ENCODE data around the gene HSPA6.
A peak's percentile ranks its signal among the peaks of the same experiment; 100 is the strongest.
"Not testable (repeated sequence)": the region's sequence is repeated elsewhere in the genome, so short reads cannot be mapped to it uniquely, and the experiment has no call there.

HSPA6 gene

GRCh38 chr1:161505686-161506085, 18.7 kb upstream of the HSPA6 start:
- no peak for DNase-seq

GRCh38 chr1:161506336-161507223, 17.8 kb upstream of the HSPA6 start:
- no peak for DNase-seq

- DNase-seq: peak; percentile 24
Measured at GRCh38 chr1:161510477-161510876, 13.9 kb upstream of the HSPA6 start.

GRCh38 chr1:161511018-161511755, 13.2 kb upstream of the HSPA6 start:
- no peak for DNase-seq

GRCh38 chr1:161511756-161512060, 12.6 kb upstream of the HSPA6 start:
- no peak for DNase-seq

GRCh38 chr1:161512636-161513447, 11.5 kb upstream of the HSPA6 start:
- not testable (repeated sequence) for DNase-seq

GRCh38 chr1:161513448-161513780, 10.9 kb upstream of the HSPA6 start:
- DNase-seq: not testable (repeated sequence)

- DNase-seq: not testable (repeated sequence)
Measured at GRCh38 chr1:161513953-161514352, 10.4 kb upstream of the HSPA6 start.

GRCh38 chr1:161523041-161523816, 1.1 kb upstream of the HSPA6 start:
- DNase-seq: not testable (repeated sequence)

GRCh38 chr1:161524742-161525291, 477 bp downstream of the HSPA6 start:
- DNase-seq: not testable (repeated sequence)

- DNase-seq: not testable (repeated sequence)
Measured at GRCh38 chr1:161525321-161525720, 981 bp downstream of the HSPA6 start.

- DNase-seq: not testable (repeated sequence)
Measured at GRCh38 chr1:161525918-161526317, 1.6 kb downstream of the HSPA6 start.

GRCh38 chr1:161528550-161528949, 4.2 kb downstream of the HSPA6 start:
- DNase-seq: not testable (repeated sequence)

- not testable (repeated sequence) for DNase-seq
Measured at GRCh38 chr1:161529463-161530104, 5.2 kb downstream of the HSPA6 start.

GRCh38 chr1:161530158-161530557, 5.8 kb downstream of the HSPA6 start:
- peak; percentile 85 for DNase-seq

- peak; percentile 95 for DNase-seq
Measured at GRCh38 chr1:161530671-161531641, 6.6 kb downstream of the HSPA6 start.

- DNase-seq: no peak
Measured at GRCh38 chr1:161531986-161532643, 7.8 kb downstream of the HSPA6 start.

GRCh38 chr1:161532644-161533567, 8.6 kb downstream of the HSPA6 start:
- not testable (repeated sequence) for DNase-seq

Data from activated CD4-positive, alpha-beta T cell treated with anti-CD3 and anti-CD28 coated beads, Interleukin-10, Interleukin-2, amounts not matched to agents 100 ng/mL and 50 ng/mL, durations not matched to agents 16 hours and 8 hours (primary cell).